ENCODE results near the gene ITGAD. TPM values are rescaled to one million over a fixed set of nuclear protein-coding genes. Genes with fewer than 3 reads are reported as not detected.
A peak's percentile ranks its signal among the peaks of the same experiment; 100 is the strongest.

The ITGAD gene
- total and polyA plus RNA-seq, 2 donors = 0.05 to 0.21 TPM

DNA sequence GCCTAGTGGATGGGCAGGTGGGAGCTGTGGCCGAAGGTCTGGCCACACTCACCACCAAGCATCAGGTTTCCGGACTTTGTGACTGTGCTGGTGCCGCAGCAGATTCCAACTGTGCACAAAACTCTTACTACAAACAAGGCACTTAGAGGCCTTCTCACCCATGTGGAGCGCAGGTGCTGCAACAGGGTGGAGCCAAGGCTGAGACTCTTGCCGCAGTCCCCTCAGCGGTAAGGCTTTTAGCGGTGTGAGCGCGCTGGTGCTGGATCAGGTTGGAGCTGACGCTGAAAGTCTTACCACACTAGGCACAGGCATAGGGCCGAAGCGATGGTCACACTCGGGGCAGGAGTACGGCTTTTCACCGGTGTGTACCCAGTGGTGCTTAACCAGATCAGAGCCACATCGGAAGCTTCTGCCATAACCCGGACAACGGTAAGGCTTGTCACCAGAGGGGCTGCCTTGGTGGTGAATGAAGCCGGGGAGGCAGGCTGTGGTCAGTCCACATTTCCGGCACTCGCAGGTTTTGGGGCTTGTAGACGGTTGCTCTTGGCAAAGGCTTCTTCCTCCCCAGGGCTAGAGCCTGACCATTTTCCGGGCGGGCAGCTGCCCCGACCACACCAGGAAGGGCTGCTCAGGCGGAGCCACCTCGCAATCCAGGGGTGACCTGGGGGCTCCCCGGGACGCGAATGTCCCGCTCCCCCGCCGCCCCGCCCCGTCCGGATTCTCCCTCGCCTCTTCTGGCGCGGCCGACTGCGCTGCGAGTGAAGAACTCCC lies 65.1 kb downstream of the ITGAD start:
- H3K4me1 ChIP-seq (ENCODE audit: insufficient read depth) = peaks cover 2% of the 10 kb centered on the region
- DNase-seq (ENCODE audit: extremely low spot score) = no peak
- peak overlapping the region; percentile 62 for H3K4me3 ChIP-seq (ENCODE audit: low read depth, low read length)
- H3K27ac ChIP-seq (ENCODE audit: low read depth) = peak overlapping the region; percentile 90
- WGBS = 1% methylated on average over 42 of the region's 42 CpGs
- peaks cover 4% of the 10 kb centered on the region for H3K36me3 ChIP-seq (ENCODE audit: insufficient read depth)

DNA sequence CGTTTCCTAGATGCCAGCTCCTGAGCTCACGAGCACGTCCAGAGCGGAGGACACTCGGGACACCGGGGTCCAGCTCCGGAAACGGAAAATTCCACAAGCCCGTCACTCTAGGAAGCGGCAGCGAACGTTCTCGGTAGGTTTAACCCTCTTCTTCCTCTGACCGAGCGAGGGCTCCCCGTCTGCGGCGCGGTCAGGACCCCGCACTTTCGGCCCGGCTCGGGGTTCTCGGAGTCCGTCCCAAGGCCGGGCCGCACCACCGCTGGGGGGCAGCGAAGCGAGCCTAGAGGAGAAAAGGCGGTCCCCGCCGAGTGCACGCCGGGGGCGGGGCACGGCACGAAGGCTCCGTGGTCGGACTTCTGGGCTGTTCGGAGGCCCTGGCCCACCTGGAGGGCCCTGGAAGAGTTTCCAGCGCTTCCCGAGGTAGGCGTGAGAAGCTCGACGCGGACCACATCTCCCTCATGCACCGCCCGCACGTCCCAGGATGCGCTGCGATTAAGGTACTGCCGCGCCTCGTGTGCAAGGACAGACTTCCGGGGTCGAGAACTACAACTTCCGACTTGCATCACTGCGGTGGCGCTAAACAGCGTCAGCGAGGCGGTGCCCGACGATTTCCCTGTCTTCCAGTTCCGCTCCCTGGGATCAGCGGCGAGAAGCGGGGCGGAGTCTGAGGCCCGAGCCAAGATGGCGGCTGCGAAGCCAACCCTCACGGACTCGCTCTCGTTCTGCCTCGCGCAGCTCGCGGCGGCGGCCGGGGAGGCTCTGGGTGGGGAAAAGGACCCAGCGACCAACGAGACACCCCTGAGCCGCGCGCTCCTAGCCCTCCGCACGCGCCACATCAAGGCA lies 65.9 kb downstream of the ITGAD start, which contains the start of gene ARMC5:
Gene ARMC5, plus strand, starts transcription at position 658 of the 843 bp plus-strand sequence. Its CDS starts 24 bp downstream, at position 682.
- DNase-seq (ENCODE audit: extremely low spot score) = peak; percentile 96
- peak within 1 kb of the TSS; percentile 62 for H3K4me3 ChIP-seq (ENCODE audit: low read depth, low read length)
- peaks cover 4% of the 10 kb centered on the region for H3K36me3 ChIP-seq (ENCODE audit: insufficient read depth)
- WGBS = under 1% methylated on average over 91 of the region's 91 CpGs
- peaks cover 2% of the 10 kb centered on the region for H3K4me1 ChIP-seq (ENCODE audit: insufficient read depth)
- H3K27ac ChIP-seq (ENCODE audit: low read depth) = peak within 1 kb of the TSS; percentile 100

DNA sequence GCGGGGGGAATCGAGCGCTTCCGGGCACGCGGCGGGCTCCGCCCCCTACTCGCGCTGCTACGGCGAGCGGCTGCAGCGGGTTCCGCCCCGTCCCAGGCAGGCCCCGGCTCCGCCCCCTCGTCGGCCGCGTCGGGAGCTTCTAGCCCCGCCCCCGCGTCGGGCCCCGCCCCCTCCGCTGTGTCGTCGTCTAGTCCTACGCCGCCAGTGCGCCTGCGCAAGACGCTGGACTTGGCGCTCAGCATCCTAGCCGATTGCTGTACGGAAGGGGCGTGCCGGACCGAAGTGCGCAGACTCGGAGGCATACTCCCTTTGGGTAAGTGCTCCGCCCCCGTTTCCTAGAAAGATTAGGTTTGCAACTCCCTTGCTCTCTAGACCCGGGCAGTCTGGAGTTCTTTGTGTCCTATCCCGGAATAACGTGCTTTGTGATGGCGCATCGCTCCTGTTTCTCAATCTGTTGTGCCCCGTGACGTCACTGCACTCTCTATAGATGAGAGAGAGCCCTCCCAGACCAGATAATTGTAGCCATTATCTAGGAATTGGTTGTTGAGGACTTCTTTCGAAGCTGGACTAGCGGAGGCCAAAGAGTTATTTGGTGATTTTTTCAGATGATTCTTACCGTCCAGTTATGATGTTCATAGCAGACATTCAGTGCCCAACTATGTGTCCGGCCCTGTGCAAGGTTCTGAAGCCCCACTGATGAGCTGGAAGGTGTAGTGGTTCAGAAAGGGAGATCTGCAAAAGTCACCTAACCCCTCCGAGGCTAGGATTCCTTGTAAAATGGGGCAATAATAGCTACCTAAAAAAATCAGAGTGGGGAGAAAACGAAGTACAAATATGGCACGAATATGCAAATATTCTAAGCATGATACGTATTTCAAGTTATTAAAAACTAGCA lies 66.8 kb downstream of the ITGAD start:
- H3K4me3 ChIP-seq (ENCODE audit: low read depth, low read length) = peak overlapping the region; percentile 62
- H3K36me3 ChIP-seq (ENCODE audit: insufficient read depth) = peaks cover 4% of the 10 kb centered on the region
- peak; percentile 98 for DNase-seq (ENCODE audit: extremely low spot score)
- 1% methylated on average over 61 of the region's 61 CpGs for WGBS
- H3K27ac ChIP-seq (ENCODE audit: low read depth) = peak overlapping the region; percentile 100
- H3K4me1 ChIP-seq (ENCODE audit: insufficient read depth) = peaks cover 2% of the 10 kb centered on the region

DNA sequence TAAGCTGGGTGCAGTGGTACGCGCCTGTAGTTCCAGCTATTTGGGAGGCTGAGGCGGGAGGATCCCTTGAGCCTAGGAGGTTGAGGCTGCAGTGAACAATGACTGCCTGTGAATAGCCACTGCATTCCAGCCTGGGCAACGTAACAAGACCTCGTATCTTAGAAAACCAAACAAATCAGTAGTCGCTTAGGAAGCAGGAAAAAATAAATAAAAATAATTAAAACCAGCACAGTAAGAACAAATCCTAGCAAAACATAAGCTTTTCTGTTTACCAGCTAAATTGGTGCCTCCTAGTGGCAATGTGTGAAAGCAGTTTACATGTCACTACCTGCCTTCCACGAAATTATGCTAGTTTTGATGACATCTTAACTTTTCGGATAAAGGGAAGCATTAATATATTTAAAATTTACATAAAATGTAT lies 67.5 kb downstream of the ITGAD start:
- Histone ChIP-seq H3K4me1 (ENCODE audit: insufficient read depth) (peaks cover 2% of the 10 kb centered on the region), H3K27ac (ENCODE audit: low read depth) (no peak overlapping the region), H3K36me3 (ENCODE audit: insufficient read depth) (peaks cover 4% of the 10 kb centered on the region), H3K4me3 (ENCODE audit: low read depth, low read length) (peak overlapping the region; percentile 27)
- WGBS = 42% methylated on average over 8 of the region's 8 CpGs
- no peak for DNase-seq (ENCODE audit: extremely low spot score)

DNA sequence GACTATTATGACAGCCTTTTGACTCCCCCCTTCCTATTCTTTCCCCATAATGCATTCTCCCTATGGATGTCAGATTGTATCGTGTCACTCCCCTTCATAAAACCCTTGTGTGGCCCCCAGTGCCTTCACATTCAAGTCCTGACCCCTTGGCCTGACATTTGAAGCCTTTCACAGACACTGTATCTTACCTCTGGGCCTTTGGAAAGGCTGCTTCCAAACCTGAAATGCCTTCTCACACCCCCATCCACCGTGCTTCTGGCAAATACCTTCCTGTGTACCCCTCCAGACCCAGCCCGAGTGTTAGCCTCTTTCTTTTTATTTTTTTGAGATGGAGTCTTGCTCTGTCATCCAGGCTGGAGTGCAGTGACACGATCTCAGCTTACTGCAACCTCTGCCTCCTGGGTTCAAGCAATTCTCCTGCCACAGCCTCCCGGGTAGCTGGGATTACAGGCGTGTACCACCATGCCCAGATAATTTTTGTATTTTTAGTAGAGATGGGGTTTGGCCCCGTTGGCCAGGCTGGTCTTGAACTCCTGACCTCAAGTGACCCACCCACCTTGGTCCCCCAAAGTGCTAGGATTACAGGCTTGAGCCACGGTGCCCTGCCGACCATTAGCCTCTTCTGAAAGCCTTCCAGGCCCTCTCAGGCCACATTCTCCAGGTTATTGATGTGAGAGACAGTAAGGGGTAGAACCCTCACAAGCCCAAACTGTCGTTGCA lies 68.2 kb downstream of the ITGAD start:
- WGBS = 90% methylated on average over 10 of the region's 10 CpGs
- no peak for DNase-seq (ENCODE audit: extremely low spot score)
- Histone ChIP-seq H3K36me3 (ENCODE audit: insufficient read depth) (peaks cover 4% of the 10 kb centered on the region), H3K4me3 (ENCODE audit: low read depth, low read length) (no peak overlapping the region), H3K27ac (ENCODE audit: low read depth) (no peak overlapping the region), H3K4me1 (ENCODE audit: insufficient read depth) (peaks cover 2% of the 10 kb centered on the region)

DNA sequence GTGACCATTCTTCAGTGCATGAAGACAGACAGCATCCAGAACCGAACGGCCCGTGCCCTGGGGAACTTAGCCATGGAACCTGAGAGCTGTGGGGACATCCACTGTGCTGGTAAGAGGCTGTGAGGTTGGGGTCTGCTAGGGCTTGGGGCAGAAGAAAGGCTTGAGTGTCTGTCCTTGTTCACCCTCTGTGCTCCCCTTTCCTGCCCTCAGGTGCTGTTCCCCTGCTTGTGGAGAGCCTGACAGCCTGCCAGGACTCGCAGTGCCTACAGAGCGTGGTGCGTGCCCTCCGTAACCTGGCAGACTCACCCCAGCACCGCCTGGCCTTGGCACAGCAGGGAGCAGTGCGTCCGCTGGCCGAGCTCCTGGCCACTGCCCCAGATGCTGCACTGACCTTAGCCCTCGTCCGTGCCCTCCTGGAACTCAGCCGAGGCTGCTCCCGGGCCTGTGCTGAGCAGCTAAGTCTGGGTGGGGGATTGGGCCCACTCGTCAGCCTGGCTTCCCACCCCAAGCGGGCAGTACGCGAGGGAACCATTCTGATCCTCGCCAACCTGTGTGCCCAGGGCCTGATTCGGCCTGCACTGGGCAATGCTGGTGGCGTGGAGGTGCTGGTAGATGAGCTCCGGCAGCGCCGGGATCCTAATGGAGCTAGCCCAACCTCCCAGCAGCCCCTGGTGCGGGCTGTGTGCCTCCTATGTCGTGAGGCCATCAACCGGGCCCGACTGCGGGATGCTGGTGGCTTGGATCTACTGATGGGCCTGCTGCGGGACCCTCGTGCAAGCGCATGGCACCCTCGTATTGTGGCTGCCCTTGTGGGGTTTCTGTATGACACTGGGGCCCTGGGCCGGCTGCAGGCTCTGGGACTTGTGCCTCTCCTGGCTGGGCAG lies 69.0 kb downstream of the ITGAD start:
- H3K36me3 ChIP-seq (ENCODE audit: insufficient read depth) = peaks cover 4% of the 10 kb centered on the region
- 93% methylated on average over 35 of the region's 35 CpGs for WGBS
- no peak for DNase-seq (ENCODE audit: extremely low spot score)
- no peak overlapping the region for H3K27ac ChIP-seq (ENCODE audit: low read depth)
- no peak overlapping the region for H3K4me3 ChIP-seq (ENCODE audit: low read depth, low read length)
- H3K4me1 ChIP-seq (ENCODE audit: insufficient read depth) = peaks cover under 1% of the 10 kb centered on the region

DNA sequence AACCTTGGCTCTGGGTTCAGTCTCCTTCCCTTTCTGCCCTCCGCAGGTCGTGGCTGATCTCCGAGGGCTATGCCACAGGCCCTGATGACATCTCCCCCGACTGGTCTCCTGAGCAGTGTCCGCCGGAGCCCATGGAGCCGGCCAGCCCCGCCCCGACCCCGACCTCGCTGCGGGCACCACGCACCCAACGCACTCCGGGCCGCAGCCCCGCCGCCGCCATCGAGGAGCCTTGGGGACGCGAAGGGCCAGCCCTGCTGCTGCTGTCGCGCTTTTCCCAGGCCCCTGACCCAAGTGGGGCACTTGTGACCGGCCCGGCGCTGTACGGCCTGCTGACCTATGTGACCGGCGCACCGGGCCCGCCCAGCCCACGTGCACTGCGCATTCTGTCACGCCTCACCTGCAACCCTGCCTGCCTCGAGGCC lies 71.2 kb downstream of the ITGAD start:
- H3K4me3 ChIP-seq (ENCODE audit: low read depth, low read length) = no peak overlapping the region
- no peak for DNase-seq (ENCODE audit: extremely low spot score)
- H3K36me3 ChIP-seq (ENCODE audit: insufficient read depth) = peaks cover 4% of the 10 kb centered on the region
- 96% methylated on average over 36 of the region's 36 CpGs for WGBS
- H3K27ac ChIP-seq (ENCODE audit: low read depth) = no peak overlapping the region
- no peaks in the 10 kb centered on the region for H3K4me1 ChIP-seq (ENCODE audit: insufficient read depth)

DNA sequence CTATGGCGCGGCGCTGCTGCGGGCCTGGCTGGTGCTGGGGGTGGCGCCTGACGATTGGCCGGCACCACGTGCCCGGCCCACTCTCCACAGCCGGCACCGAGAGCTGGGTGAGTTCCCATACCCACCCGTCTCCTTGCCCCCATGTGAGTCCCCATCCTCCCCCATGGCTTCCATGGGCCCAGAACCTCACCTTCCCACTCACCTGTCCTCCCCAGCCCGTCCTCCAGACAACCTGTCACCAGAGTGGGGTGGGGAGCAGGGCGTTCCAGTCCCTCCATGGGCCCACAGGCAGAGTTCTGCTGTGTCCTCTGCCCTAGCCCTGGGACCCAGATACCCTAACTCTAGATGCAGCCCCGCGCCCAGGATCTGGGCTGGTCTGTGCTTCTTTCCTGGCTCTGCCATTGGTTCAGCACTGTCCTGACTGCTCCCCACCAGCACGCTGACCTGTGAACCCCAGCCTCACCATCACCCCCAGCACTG lies 71.7 kb downstream of the ITGAD start:
- DNase-seq (ENCODE audit: extremely low spot score) = no peak
- no peak overlapping the region for H3K27ac ChIP-seq (ENCODE audit: low read depth)
- H3K4me3 ChIP-seq (ENCODE audit: low read depth, low read length) = no peak overlapping the region
- WGBS = 94% methylated on average over 17 of the region's 17 CpGs
- H3K4me1 ChIP-seq (ENCODE audit: insufficient read depth) = no peaks in the 10 kb centered on the region
- H3K36me3 ChIP-seq (ENCODE audit: insufficient read depth) = peaks cover 4% of the 10 kb centered on the region

DNA sequence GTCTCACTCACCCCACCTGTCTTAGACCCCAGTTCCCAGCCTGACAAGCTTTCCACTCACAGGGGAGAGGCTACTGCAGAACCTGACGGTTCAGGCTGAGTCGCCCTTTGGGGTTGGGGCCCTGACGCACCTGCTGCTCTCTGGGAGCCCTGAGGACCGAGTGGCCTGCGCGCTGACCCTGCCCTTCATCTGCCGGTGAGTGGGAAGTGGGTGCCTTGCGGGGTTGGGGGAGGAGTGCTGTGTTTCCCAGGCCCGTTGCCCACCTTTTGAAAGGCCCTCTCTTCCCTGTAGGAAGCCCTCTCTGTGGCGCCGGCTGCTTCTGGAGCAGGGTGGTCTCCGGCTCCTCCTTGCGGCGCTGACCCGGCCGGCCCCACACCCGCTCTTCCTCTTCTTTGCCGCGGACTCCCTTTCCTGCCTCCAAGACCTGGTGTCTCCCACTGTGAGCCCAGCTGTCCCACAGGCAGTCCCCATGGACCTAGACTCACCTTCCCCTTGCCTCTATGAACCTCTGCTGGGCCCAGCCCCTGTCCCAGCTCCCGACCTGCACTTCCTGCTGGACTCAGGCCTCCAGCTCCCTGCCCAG lies 72.7 kb downstream of the ITGAD start:
- Histone ChIP-seq H3K4me1 (ENCODE audit: insufficient read depth) (no peaks in the 10 kb centered on the region), H3K27ac (ENCODE audit: low read depth) (no peak overlapping the region), H3K36me3 (ENCODE audit: insufficient read depth) (peaks cover 4% of the 10 kb centered on the region), H3K4me3 (ENCODE audit: low read depth, low read length) (no peak overlapping the region)
- no peak for DNase-seq (ENCODE audit: extremely low spot score)
- 91% methylated on average over 20 of the region's 20 CpGs for WGBS

DNA sequence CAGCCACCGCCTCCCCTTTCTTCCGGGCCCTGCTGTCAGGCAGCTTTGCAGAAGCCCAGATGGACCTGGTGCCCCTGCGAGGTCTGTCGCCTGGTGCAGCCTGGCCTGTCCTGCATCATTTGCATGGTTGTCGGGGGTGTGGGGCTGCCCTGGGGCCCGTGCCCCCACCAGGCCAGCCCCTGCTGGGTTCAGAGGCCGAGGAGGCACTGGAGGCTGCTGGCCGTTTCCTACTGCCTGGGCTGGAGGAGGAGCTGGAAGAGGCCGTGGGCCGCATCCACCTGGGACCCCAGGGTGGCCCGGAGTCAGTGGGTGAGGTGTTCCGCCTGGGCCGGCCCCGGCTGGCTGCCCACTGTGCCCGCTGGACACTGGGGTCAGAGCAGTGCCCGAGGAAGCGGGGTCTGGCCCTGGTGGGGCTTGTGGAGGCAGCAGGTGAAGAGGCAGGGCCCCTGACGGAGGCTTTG lies 73.3 kb downstream of the ITGAD start:
- H3K4me3 ChIP-seq (ENCODE audit: low read depth, low read length) = no peak overlapping the region
- DNase-seq (ENCODE audit: extremely low spot score) = no peak
- WGBS = 95% methylated on average over 18 of the region's 18 CpGs
- no peak overlapping the region for H3K27ac ChIP-seq (ENCODE audit: low read depth)
- H3K36me3 ChIP-seq (ENCODE audit: insufficient read depth) = peaks cover 4% of the 10 kb centered on the region
- no peaks in the 10 kb centered on the region for H3K4me1 ChIP-seq (ENCODE audit: insufficient read depth)

DNA sequence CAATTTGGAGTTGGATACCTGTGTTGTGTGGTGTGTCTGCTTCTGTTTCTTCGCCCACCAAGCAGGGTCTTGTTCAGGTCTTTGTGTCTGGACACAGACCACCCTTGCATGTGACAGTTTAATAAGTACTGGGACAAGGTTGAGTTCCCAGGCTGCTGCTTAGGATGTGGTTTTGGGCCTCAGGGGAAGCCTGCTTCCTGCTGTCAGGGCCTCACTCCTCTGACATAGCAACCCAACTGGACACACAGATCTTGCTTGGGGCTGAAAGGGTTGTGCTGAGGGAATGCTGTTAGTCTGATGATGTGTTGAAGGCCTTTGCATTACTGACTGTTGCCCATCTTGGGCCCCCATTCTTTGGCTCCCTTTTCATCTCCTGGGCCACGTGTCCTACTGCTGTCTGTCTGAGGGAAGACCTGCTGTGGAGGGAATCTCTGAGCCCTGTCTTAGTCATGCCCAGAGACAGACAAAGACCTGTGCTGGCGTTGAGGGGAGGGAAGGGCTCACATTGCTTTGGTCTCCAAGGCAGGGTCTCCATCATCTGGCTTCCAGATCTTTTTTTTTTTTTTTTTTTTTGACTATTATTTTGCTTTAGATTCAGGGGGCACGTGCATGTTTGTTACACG lies 74.1 kb downstream of the ITGAD start:
- H3K27ac ChIP-seq (ENCODE audit: low read depth) = no peak overlapping the region
- H3K36me3 ChIP-seq (ENCODE audit: insufficient read depth) = peaks cover 2% of the 10 kb centered on the region
- no peaks in the 10 kb centered on the region for H3K4me1 ChIP-seq (ENCODE audit: insufficient read depth)
- WGBS = 85% methylated on average over 5 of the region's 5 CpGs
- no peak overlapping the region for H3K4me3 ChIP-seq (ENCODE audit: low read depth, low read length)
- no peak for DNase-seq (ENCODE audit: extremely low spot score)
